Muscle of leg (tissue), 11 donors: ENCODE results near the gene TNFRSF12A. TPM values are rescaled to one million over a fixed set of nuclear protein-coding genes. Genes with fewer than 3 reads are reported as not detected.

ENCODE experiments used
- DNase-seq: peaks from one replicate; pipeline ENCODE4 v3.0.0; 2013
- H3K27ac ChIP-seq: one replicate; pipeline ENCODE4 v1.5.1; 2013; ENCODE audit warnings: mild to moderate bottlenecking, low read length, control low read depth
- H3K27me3 ChIP-seq: one replicate; pipeline ENCODE4 v1.6.1; 2013; ENCODE audit warnings: low read length; ENCODE audit not compliant: control insufficient read depth, insufficient read depth
- H3K36me3 ChIP-seq: one replicate; pipeline ENCODE4 v1.6.1; 2013; ENCODE audit warnings: low read length; ENCODE audit not compliant: control insufficient read depth, insufficient read depth
- H3K4me1 ChIP-seq: one replicate; pipeline ENCODE4 v1.6.1; 2013; ENCODE audit warnings: low read length; ENCODE audit not compliant: control insufficient read depth, insufficient read depth
- H3K4me3 ChIP-seq: one replicate; pipeline ENCODE4 v1.5.1; 2013; ENCODE audit warnings: low read length, control low read depth
- H3K9me3 ChIP-seq: replicated peaks from 2 replicates; pipeline ENCODE4 v1.6.1; 2013; ENCODE audit warnings: low read depth, low read length; ENCODE audit not compliant: control insufficient read depth
- WGBS: methylation state at CpG from one replicate; pipeline ENCODE4 v1.1.5; 2013; ENCODE audit warnings: missing lambda C conversion rate; ENCODE audit not compliant: insufficient coverage; 5-methylcytosine and 5-hydroxymethylcytosine counted together
- polyA plus RNA-seq, 8 donors: library from polyadenylated mRNA; unstranded; fragments of 120-200 nt; gene quantifications; one replicate each; pipeline versions ENCODE4 v1.2.1 to v1.2.3, GENCODE V29; 2013; ENCODE audit warnings: inconsistent platforms in 1 of 8, low replicate concordance in 1 of 8; ENCODE audit not compliant: insufficient read length in 8 of 8, insufficient read depth in 1 of 8
- total RNA-seq: library from RNA; stranded (reverse); fragments of 120-200 nt; gene quantifications from one replicate; pipeline ENCODE4 v1.2.4, GENCODE V29; 2013

The TNFRSF12A gene
- total and polyA plus RNA-seq, 9 donors, result 26.4 to 65.2 (median 39.8) TPM

- Histone ChIP-seq H3K27me3 (peaks cover 23% of the 10 kb centered on the region), H3K4me3 (no peak overlapping the region), H3K4me1 (no peaks in the 10 kb centered on the region), H3K9me3 (no peaks in the 10 kb centered on the region), H3K27ac (no peak overlapping the region), H3K36me3 (no peaks in the 10 kb centered on the region)
- 39% methylated on average over 5 of the region's 13 CpGs for whole genome bisulfite sequencing
- no peak for DNase-seq
These were observed 23.9 kb upstream of the TNFRSF12A start for GRCh38 chr16:2996298-2996697.

GRCh38 chr16:2999929-3000328, 20.2 kb upstream of the TNFRSF12A start:
- Histone ChIP-seq H3K36me3 (no peaks in the 10 kb centered on the region), H3K9me3 (no peaks in the 10 kb centered on the region), H3K4me3 (no peak overlapping the region), H3K27ac (no peak overlapping the region), H3K4me1 (peaks cover 7% of the 10 kb centered on the region), H3K27me3 (peaks cover 37% of the 10 kb centered on the region)
- DNase-seq, result no peak
- 73% methylated on average over 5 of the region's 6 CpGs for WGBS

- H3K27ac ChIP-seq, result no peak overlapping the region
- H3K9me3 ChIP-seq, result no peaks in the 10 kb centered on the region
- peaks cover 43% of the 10 kb centered on the region for H3K27me3 ChIP-seq
- no peak for DNase-seq
- 38% methylated on average over 1 of the region's 4 CpGs for WGBS
- no peak overlapping the region for H3K4me3 ChIP-seq
- peaks cover 9% of the 10 kb centered on the region for H3K4me1 ChIP-seq
- no peaks in the 10 kb centered on the region for H3K36me3 ChIP-seq
These were observed 19.6 kb upstream of the TNFRSF12A start for GRCh38 chr16:3000540-3000939.

GRCh38 chr16:3001316-3001715, 18.9 kb upstream of the TNFRSF12A start:
- no peak overlapping the region for H3K27ac ChIP-seq
- no peak for DNase-seq
- 57% methylated on average over 6 of the region's 12 CpGs for WGBS
- H3K36me3 ChIP-seq, result no peaks in the 10 kb centered on the region
- no peak overlapping the region for H3K4me3 ChIP-seq
- H3K27me3 ChIP-seq, result peaks cover 50% of the 10 kb centered on the region
- no peaks in the 10 kb centered on the region for H3K9me3 ChIP-seq
- H3K4me1 ChIP-seq, result peaks cover 12% of the 10 kb centered on the region

- Histone ChIP-seq H3K9me3 (no peaks in the 10 kb centered on the region), H3K4me1 (peaks cover 30% of the 10 kb centered on the region), H3K36me3 (no peaks in the 10 kb centered on the region), H3K4me3 (no peak overlapping the region), H3K27me3 (peaks cover 65% of the 10 kb centered on the region), H3K27ac (no peak overlapping the region)
- DNase-seq, result peak; percentile 98
- WGBS, result 2% methylated on average over 47 of the region's 58 CpGs
These were observed 16.4 kb upstream of the TNFRSF12A start for GRCh38 chr16:3003582-3004270.

GRCh38 chr16:3004319-3004718, 15.8 kb upstream of the TNFRSF12A start:
- peaks cover 31% of the 10 kb centered on the region for H3K4me1 ChIP-seq
- no peak overlapping the region for H3K4me3 ChIP-seq
- H3K27ac ChIP-seq, result no peak overlapping the region
- WGBS, result under 1% methylated on average over 66 of the region's 67 CpGs
- DNase-seq, result no peak
- peaks cover 69% of the 10 kb centered on the region for H3K27me3 ChIP-seq
- H3K9me3 ChIP-seq, result no peaks in the 10 kb centered on the region
- no peaks in the 10 kb centered on the region for H3K36me3 ChIP-seq

GRCh38 chr16:3004781-3005284, 15.3 kb upstream of the TNFRSF12A start:
- no peaks in the 10 kb centered on the region for H3K9me3 ChIP-seq
- peaks cover 34% of the 10 kb centered on the region for H3K4me1 ChIP-seq
- DNase-seq, result no peak
- peak overlapping the region; percentile 31 for H3K4me3 ChIP-seq
- H3K27ac ChIP-seq, result peak overlapping the region; percentile 31
- no peaks in the 10 kb centered on the region for H3K36me3 ChIP-seq
- peaks cover 70% of the 10 kb centered on the region for H3K27me3 ChIP-seq
- 0% methylated on average over 9 of the region's 25 CpGs for WGBS

- H3K4me1 ChIP-seq, result peaks cover 47% of the 10 kb centered on the region
- H3K36me3 ChIP-seq, result no peaks in the 10 kb centered on the region
- no peak overlapping the region for H3K27ac ChIP-seq
- peaks cover 84% of the 10 kb centered on the region for H3K27me3 ChIP-seq
- no peak for DNase-seq
- H3K9me3 ChIP-seq, result no peaks in the 10 kb centered on the region
- WGBS, result 30% methylated on average over 9 of the region's 13 CpGs
- H3K4me3 ChIP-seq, result no peak overlapping the region
These were observed 12.9 kb upstream of the TNFRSF12A start for GRCh38 chr16:3007059-3007956.

- Histone ChIP-seq H3K27ac (peak overlapping the region; percentile 29), H3K27me3 (peaks cover 91% of the 10 kb centered on the region), H3K4me1 (peaks cover 49% of the 10 kb centered on the region), H3K9me3 (no peaks in the 10 kb centered on the region), H3K36me3 (no peaks in the 10 kb centered on the region), H3K4me3 (no peak overlapping the region)
- no peak for DNase-seq
- whole genome bisulfite sequencing, result 23% methylated on average over 9 of the region's 17 CpGs
These were observed 12.0 kb upstream of the TNFRSF12A start for GRCh38 chr16:3007957-3008689.

- peaks cover 91% of the 10 kb centered on the region for H3K27me3 ChIP-seq
- no peak overlapping the region for H3K4me3 ChIP-seq
- H3K27ac ChIP-seq, result peak overlapping the region; percentile 29
- WGBS, result 54% methylated on average over 3 of the region's 4 CpGs
- no peaks in the 10 kb centered on the region for H3K9me3 ChIP-seq
- no peak for DNase-seq
- H3K4me1 ChIP-seq, result peaks cover 46% of the 10 kb centered on the region
- H3K36me3 ChIP-seq, result no peaks in the 10 kb centered on the region
These were observed 11.5 kb upstream of the TNFRSF12A start for GRCh38 chr16:3008690-3009037.
